Left ventricle myocardium inferior (tissue), 1 donor: ENCODE data around the gene PABPC1L2B. TPM values are rescaled to one million over a fixed set of nuclear protein-coding genes. Genes with fewer than 3 reads are reported as not detected.
"Not testable (repeated sequence)": the region's sequence is repeated elsewhere in the genome, so short reads cannot be mapped to it uniquely, and the experiment has no call there.

ENCODE experiments used
- DNase-seq: peaks from one replicate; pipeline ENCODE4 v3.0.0-alpha.2; 2020
- H3K27ac ChIP-seq: fragments of 200-600 bp; replicated peaks from 2 replicates; pipeline ENCODE4 v1.8.0; 2021
- H3K27me3 ChIP-seq: fragments of 200-600 bp; 2 replicates; pipeline ENCODE4 v1.8.0; 2021; ENCODE audit warnings: low read depth
- H3K36me3 ChIP-seq: fragments of 200-600 bp; 2 replicates; pipeline ENCODE4 v1.8.0; 2021
- H3K4me1 ChIP-seq: fragments of 200-600 bp; 2 replicates; pipeline ENCODE4 v1.8.0; 2021
- H3K4me3 ChIP-seq: fragments of 200-600 bp; 2 replicates; pipeline ENCODE4 v1.8.0; 2021; ENCODE audit warnings: mild to moderate bottlenecking, moderate library complexity
- H3K9me3 ChIP-seq: fragments of 200-600 bp; replicated peaks from 2 replicates; pipeline ENCODE4 v1.8.0; 2021
- CTCF ChIP-seq: fragments of 200-600 bp; IDR thresholded peaks from 2 replicates; pipeline ENCODE4 v1.8.0; 2021; ENCODE audit warnings: antibody characterized with exemption, mild to moderate bottlenecking, borderline replicate concordance
- intact Hi-C: fragments of 100-400 bp; cut with micrococcal nuclease; formaldehyde crosslinking; loops from one replicate; pipeline ENCODE4 v1.11.0; 2022
- long read RNA-seq: library from polyadenylated mRNA; unstranded; transcript quantifications from one replicate; pipeline ENCODE4 v2.0.0, GENCODE V29; 2021
- total RNA-seq: library from RNA; stranded (reverse); fragmentation: NEBNext Ultra II Directional; extraction: Animal tissue kit (Norgen Biotek cat#: 25700); gene quantifications from one replicate; pipeline ENCODE4 v1.2.1, GENCODE V29; 2021
- donor health status: DM: no; HTN: yes; CAD: no; lungs with severe emphysema.

Gene PABPC1L2B
- total RNA-seq: not detected
- long read RNA-seq: 0 reads

- H3K4me3 ChIP-seq, H3K27ac ChIP-seq, H3K4me1 ChIP-seq, H3K9me3 ChIP-seq, DNase-seq, intact Hi-C loops, H3K36me3 ChIP-seq: not testable (repeated sequence)
- peaks cover 23% of the 10 kb centered on the region for H3K27me3 ChIP-seq
Observed at GRCh38 chrX:73002733-73003132, at the start of gene PABPC1L2B. TSS of gene PABPC1L2B (plus strand) at chrX:73002939. CDS start at chrX:73003643, 704 bp downstream.

GRCh38 chrX:72959971-72960370 lies 42.8 kb upstream of the PABPC1L2B start:
- H3K27ac ChIP-seq, intact Hi-C loops, H3K36me3 ChIP-seq, DNase-seq, H3K9me3 ChIP-seq, H3K27me3 ChIP-seq, H3K4me1 ChIP-seq, H3K4me3 ChIP-seq: not testable (repeated sequence)

- H3K4me3 ChIP-seq, H3K9me3 ChIP-seq, H3K4me1 ChIP-seq, H3K27ac ChIP-seq, intact Hi-C loops, DNase-seq, H3K27me3 ChIP-seq, H3K36me3 ChIP-seq: not testable (repeated sequence)
Observed at GRCh38 chrX:72971859-72972258, 30.9 kb upstream of the PABPC1L2B start.

- H3K9me3 ChIP-seq, intact Hi-C loops, H3K36me3 ChIP-seq, H3K27ac ChIP-seq, H3K4me3 ChIP-seq, H3K4me1 ChIP-seq, DNase-seq, H3K27me3 ChIP-seq: not testable (repeated sequence)
Observed at GRCh38 chrX:72974885-72975284, 27.9 kb upstream of the PABPC1L2B start.

GRCh38 chrX:72980894-72981469 lies 21.8 kb upstream of the PABPC1L2B start:
- H3K9me3 ChIP-seq, H3K27ac ChIP-seq, H3K4me1 ChIP-seq, H3K4me3 ChIP-seq, H3K36me3 ChIP-seq, intact Hi-C loops, DNase-seq, H3K27me3 ChIP-seq: not testable (repeated sequence)

GRCh38 chrX:73004032-73004431 lies 1.3 kb downstream of the PABPC1L2B start:
- H3K27ac ChIP-seq, intact Hi-C loops, H3K4me1 ChIP-seq: not testable (repeated sequence)

GRCh38 chrX:73021361-73022092 lies 18.8 kb downstream of the PABPC1L2B start:
- DNase-seq: no peak
- no peaks in the 10 kb centered on the region for H3K36me3 ChIP-seq
- intact Hi-C loops: no loop called here
- no peaks in the 10 kb centered on the region for H3K27me3 ChIP-seq
- no peak overlapping the region for H3K27ac ChIP-seq
- no peak overlapping the region for H3K4me3 ChIP-seq
- no peak for TF ChIP-seq CTCF
- no peaks in the 10 kb centered on the region for H3K4me1 ChIP-seq
- peaks cover 8% of the 10 kb centered on the region for H3K9me3 ChIP-seq

More at GRCh38 chrX:73004032-73004431, 1.3 kb downstream of the PABPC1L2B start:
- not testable (repeated sequence) for H3K4me3 ChIP-seq, DNase-seq, H3K9me3 ChIP-seq, H3K36me3 ChIP-seq
- H3K27me3 ChIP-seq: peaks cover 23% of the 10 kb centered on the region

GRCh38 chrX:73022093-73022445 lies 19.3 kb downstream of the PABPC1L2B start:
- DNase-seq, H3K36me3 ChIP-seq, H3K4me1 ChIP-seq, H3K27me3 ChIP-seq, intact Hi-C loops, H3K4me3 ChIP-seq, H3K27ac ChIP-seq, H3K9me3 ChIP-seq: not testable (repeated sequence)

- peaks cover 4% of the 10 kb centered on the region for H3K9me3 ChIP-seq
- no peak overlapping the region for H3K27ac ChIP-seq
- H3K36me3 ChIP-seq: no peaks in the 10 kb centered on the region
- no peaks in the 10 kb centered on the region for H3K4me1 ChIP-seq
- no peaks in the 10 kb centered on the region for H3K27me3 ChIP-seq
- DNase-seq: no peak
- H3K4me3 ChIP-seq: no peak overlapping the region
- intact Hi-C loops: no loop called here
- TF ChIP-seq CTCF: no peak
Observed at GRCh38 chrX:73028876-73029275, 26.1 kb downstream of the PABPC1L2B start.
